MCF 10A (cell line): ENCODE measurements around the gene NID1. TPM values are rescaled to one million over a fixed set of nuclear protein-coding genes. Genes with fewer than 3 reads are reported as not detected.
"Not testable (repeated sequence)": the region's sequence is repeated elsewhere in the genome, so short reads cannot be mapped to it uniquely, and the experiment has no call there.

Experiments
- BruUV-seq: library from RNA; stranded (reverse); fragments of 400-500 nt; replicated peaks from 2 replicates; lab custom pipeline; 2021; lab: Mats Ljungman, UMichigan
- CTCF ChIA-PET: fragments of 300-600 bp; sonication (Branson Sonifier 250); formaldehyde crosslinking; extraction: SDS; loops from one replicate; lab custom pipeline; 2021; ENCODE audit warnings: antibody characterized with exemption, inconsistent platforms; lab: Yijun Ruan, JAX
- POLR2A ChIA-PET: fragments of 300-600, 350-650 bp; sonication (Branson Sonifier 250); formaldehyde crosslinking; extraction: SDS; loops from one replicate; lab custom pipeline; 2020; ENCODE audit warnings: antibody characterized with exemption, inconsistent platforms; lab: Yijun Ruan, JAX
- DNase-seq: peaks from one replicate; pipeline ENCODE4 v3.0.0-alpha.2; 2018; ENCODE audit not compliant: unreplicated experiment
- H3K27ac Mint-ChIP-seq: one replicate; pipeline ENCODE4 v1.8.0; 2022; ENCODE audit warnings: mild to moderate bottlenecking, low read depth, mixed read lengths; ENCODE audit not compliant: unreplicated experiment
- H3K27me3 Mint-ChIP-seq: one replicate; pipeline ENCODE4 v1.8.0; 2022; ENCODE audit warnings: mixed read lengths; ENCODE audit not compliant: insufficient read depth, unreplicated experiment
- H3K36me3 Mint-ChIP-seq: one replicate; pipeline ENCODE4 v1.8.0; 2022; ENCODE audit warnings: mild to moderate bottlenecking, moderate library complexity, mixed read lengths; ENCODE audit not compliant: insufficient read depth, unreplicated experiment
- H3K4me1 Mint-ChIP-seq: one replicate; pipeline ENCODE4 v1.8.0; 2022; ENCODE audit warnings: mixed read lengths; ENCODE audit not compliant: insufficient read depth, unreplicated experiment
- H3K4me3 Mint-ChIP-seq: one replicate; pipeline ENCODE4 v1.8.0; 2022; ENCODE audit warnings: mild to moderate bottlenecking, moderate library complexity, mixed read lengths; ENCODE audit not compliant: unreplicated experiment
- H3K9me3 Mint-ChIP-seq: one replicate; pipeline ENCODE4 v1.8.0; 2022; ENCODE audit warnings: mixed read lengths; ENCODE audit not compliant: unreplicated experiment
- CTCF ChIP-seq: fragments of 200-600 bp; IDR thresholded peaks from one replicate; pipeline ENCODE4 v1.8.0; 2022; ENCODE audit warnings: antibody characterized with exemption, mild to moderate bottlenecking; ENCODE audit not compliant: unreplicated experiment
- intact Hi-C: fragments of 100-400 bp; cut with micrococcal nuclease; formaldehyde crosslinking; loops from 2 replicates; pipeline ENCODE4 v1.14.1; 2022
- total RNA-seq: library from RNA; stranded (reverse); gene quantifications from 2 replicates; pipeline ENCODE4 v1.2.3, GENCODE V29; 2022

NID1 gene
- total RNA-seq, 1 experiment from 2014 or later = 0.16 TPM

DNA sequence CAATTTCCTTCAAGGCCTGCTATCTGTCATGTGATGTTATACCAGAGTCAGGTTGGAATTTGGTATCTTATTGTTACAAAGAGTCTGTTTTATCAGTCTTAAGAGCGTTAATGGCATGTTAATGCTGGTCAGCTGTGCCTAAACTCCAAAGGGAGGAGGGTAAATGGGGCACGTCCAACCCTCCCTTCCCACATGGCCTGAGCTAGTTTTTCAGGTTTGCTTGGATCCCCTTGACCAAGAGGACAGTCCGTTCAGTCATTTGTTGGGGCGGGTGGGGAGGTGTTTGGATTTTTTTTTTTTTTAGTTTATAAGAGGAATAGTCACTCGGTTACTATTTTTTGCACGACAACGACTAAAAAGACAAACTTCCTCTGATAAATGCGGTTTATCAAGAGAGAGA is 134.3 kb downstream of the NID1 start:
- no peaks in the 10 kb centered on the region for H3K27me3 Mint-ChIP-seq
- TF ChIP-seq CTCF = no peak
- no peak overlapping the region for H3K4me3 Mint-ChIP-seq
- H3K4me1 Mint-ChIP-seq = peaks cover 44% of the 10 kb centered on the region
- ChIA-PET CTCF (interaction anchor here (1.1 to 7.8 kb wide), 6 partner anchors 12 to 100 kb away, joined by 3 to 112 read pairs (median 34); partner anchors contain the start of gene LYST), POLR2A (interaction anchor here (0.9 to 9.1 kb wide), 10 partner anchors 8 to 64 kb away, joined by 3 to 308 read pairs (median 44); partner anchors contain the start of gene LYST)
- H3K9me3 Mint-ChIP-seq = no peaks in the 10 kb centered on the region
- intact Hi-C loops = no loop called here
- H3K27ac Mint-ChIP-seq = no peak overlapping the region
- no TSS peak for BruUV-seq
- DNase-seq = no peak
- H3K36me3 Mint-ChIP-seq = no peaks in the 10 kb centered on the region

- Mint-ChIP-seq H3K36me3 (no peaks in the 10 kb centered on the region), H3K27me3 (no peaks in the 10 kb centered on the region), H3K9me3 (no peaks in the 10 kb centered on the region), H3K27ac (peak overlapping the region; percentile 55), H3K4me3 (no peak overlapping the region), H3K4me1 (peaks cover 42% of the 10 kb centered on the region)
- intact Hi-C loops = no loop called here
- ChIA-PET CTCF (interaction anchor here (0.5 to 7.8 kb wide), 12 partner anchors 9 to 147 kb away, joined by 3 to 112 read pairs (median 5); partner anchors contain the start of gene LYST), POLR2A (interaction anchor here (0.7 to 9.1 kb wide), 11 partner anchors 11 to 425 kb away, joined by 3 to 308 read pairs (median 12); partner anchors contain the start of genes B3GALNT2 and LYST)
- BruUV-seq = no TSS peak
- no peak for TF ChIP-seq CTCF
- peak; percentile 63 for DNase-seq
Observed at GRCh38 chr1:235929216-235929615, 135.7 kb downstream of the NID1 start.

DNA sequence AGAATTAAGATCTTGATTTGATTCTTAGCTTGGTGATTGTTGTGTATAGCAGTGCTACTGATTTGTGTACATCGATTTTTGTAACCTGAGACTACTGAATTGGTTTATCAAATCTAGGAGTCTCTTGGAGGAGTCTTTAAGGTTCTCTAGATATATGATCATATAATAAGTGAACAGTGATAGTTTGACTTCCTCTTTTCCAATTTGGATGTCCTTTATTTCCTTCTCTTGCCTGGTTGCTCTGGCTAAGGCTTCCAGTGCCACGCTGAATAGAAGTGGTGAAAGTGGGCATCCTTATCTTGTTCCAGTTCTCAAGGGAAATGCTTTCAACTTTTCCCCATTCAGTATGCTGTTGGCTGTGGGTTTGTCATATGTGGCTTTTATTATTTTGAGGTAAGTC is 136.7 kb downstream of the NID1 start:
- Mint-ChIP-seq H3K4me1 (peaks cover 40% of the 10 kb centered on the region), H3K4me3 (no peak overlapping the region), H3K27ac (no peak overlapping the region), H3K36me3 (no peaks in the 10 kb centered on the region), H3K27me3 (no peaks in the 10 kb centered on the region), H3K9me3 (no peaks in the 10 kb centered on the region)
- ChIA-PET POLR2A (interaction anchor here (1.3 to 9.1 kb wide), 6 partner anchors 10 to 424 kb away, joined by 3 to 308 read pairs (median 16); partner anchors contain the start of genes B3GALNT2 and LYST), CTCF (interaction anchor here (0.6 to 7.8 kb wide), 6 partner anchors 10 to 807 kb away, joined by 5 to 112 read pairs (median 34); partner anchors contain the start of gene LYST)
- intact Hi-C loops = no loop called here
- no TSS peak for BruUV-seq
- DNase-seq = no peak
- TF ChIP-seq CTCF = no peak

DNA sequence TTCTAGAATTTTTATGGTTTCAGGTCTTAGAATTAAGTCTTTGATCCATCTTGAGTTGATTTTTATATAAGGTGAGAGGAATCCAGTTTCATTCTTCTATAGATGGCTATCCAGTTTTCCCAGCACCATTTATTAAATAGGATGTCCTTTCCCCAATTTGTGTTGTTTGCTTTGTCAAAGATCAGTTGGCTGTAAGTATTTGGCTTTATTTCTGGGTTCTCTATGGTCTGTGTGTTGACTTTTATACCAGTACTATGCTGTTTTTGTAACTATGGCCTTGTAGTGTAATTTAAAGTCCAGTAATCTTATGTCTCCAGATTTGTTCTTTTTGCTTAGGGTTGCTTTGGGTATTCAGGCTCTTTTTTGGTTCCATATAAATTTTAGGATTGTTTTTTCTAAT is 137.3 kb downstream of the NID1 start:
- DNase-seq, H3K27me3 Mint-ChIP-seq, H3K36me3 Mint-ChIP-seq, intact Hi-C loops, H3K27ac Mint-ChIP-seq, BruUV-seq, H3K4me3 Mint-ChIP-seq, H3K9me3 Mint-ChIP-seq: not testable (repeated sequence)
- ChIA-PET CTCF (interaction anchor here (1.7 to 7.8 kb wide), 4 partner anchors 9 to 44 kb away, joined by 5 to 112 read pairs (median 59); no protein-coding TSS in a partner anchor), POLR2A (interaction anchor here (0.7 to 9.1 kb wide), 3 partner anchors 9 to 21 kb away, joined by 3 to 308 read pairs (median 4); no protein-coding TSS in a partner anchor)
- H3K4me1 Mint-ChIP-seq = peaks cover 40% of the 10 kb centered on the region

Other genes with a start within 250 kb of the NID1 start
- gene LYST, start 198.2 kb downstream of the NID1 start, total RNA-seq = 23.9 and 37.4 TPM in 2 replicates
- gene GPR137B, start 77.4 kb upstream of the NID1 start, total RNA-seq = 8.4 and 15.0 TPM in 2 replicates
- gene ERO1B, start 216.9 kb upstream of the NID1 start, total RNA-seq = 9.6 and 17.2 TPM in 2 replicates